ENCODE data around the gene TGFB2. TPM values are rescaled to one million over a fixed set of nuclear protein-coding genes. Genes with fewer than 3 reads are reported as not detected.

TGFB2 gene
- total RNA-seq, 2 donors from 2014 or later: 0.27 to 4.6 TPM

GRCh38 chr1:218376722-218377121 lies 31.6 kb downstream of the TGFB2 start:
- DNase-seq: no peak
- no peak overlapping the region for H3K27ac ChIP-seq

GRCh38 chr1:218377143-218377660 lies 32.1 kb downstream of the TGFB2 start:
- H3K27ac ChIP-seq: no peak overlapping the region
- intact Hi-C loops (cut with DNase I): no loop called here
- no peak for DNase-seq
- no peaks in the 10 kb centered on the region for H3K36me3 ChIP-seq
- no peak overlapping the region for H3K4me3 ChIP-seq
- H3K4me1 ChIP-seq: no peaks in the 10 kb centered on the region
- H3K9me3 ChIP-seq: no peaks in the 10 kb centered on the region
- no peak overlapping the region for H3K9ac ChIP-seq (ENCODE audit: low read depth in 2 of 2, low read length in 2 of 2)
- H3K27me3 ChIP-seq: no peaks in the 10 kb centered on the region
- TF ChIP-seq CTCF (IDR thresholded peaks at IDR 0.05): no peak

More at GRCh38 chr1:218376722-218377121, 31.6 kb downstream of the TGFB2 start:
- Histone ChIP-seq H3K9ac (ENCODE audit: low read depth in 2 of 2, low read length in 2 of 2) (no peak overlapping the region), H3K36me3 (no peaks in the 10 kb centered on the region), H3K4me3 (no peak overlapping the region), H3K4me1 (no peaks in the 10 kb centered on the region), H3K9me3 (no peaks in the 10 kb centered on the region), H3K27me3 (no peaks in the 10 kb centered on the region)
- intact Hi-C loops (cut with DNase I): no loop called here
- no peak for TF ChIP-seq CTCF (IDR thresholded peaks at IDR 0.05)

- no peaks in the 10 kb centered on the region for H3K9me3 ChIP-seq
- no peak overlapping the region for H3K27ac ChIP-seq
- TF ChIP-seq CTCF (IDR thresholded peaks at IDR 0.05): no peak
- no peak overlapping the region for H3K9ac ChIP-seq (ENCODE audit: low read depth in 2 of 2, low read length in 2 of 2)
- no peak overlapping the region for H3K4me3 ChIP-seq
- no peaks in the 10 kb centered on the region for H3K27me3 ChIP-seq
- DNase-seq: no peak
- intact Hi-C loops (cut with DNase I): no loop called here
- H3K36me3 ChIP-seq: no peaks in the 10 kb centered on the region
- H3K4me1 ChIP-seq: no peaks in the 10 kb centered on the region
Observed at GRCh38 chr1:218380125-218380977, 35.2 kb downstream of the TGFB2 start.

GRCh38 chr1:218382261-218382660 lies 37.1 kb downstream of the TGFB2 start:
- Histone ChIP-seq H3K36me3 (no peaks in the 10 kb centered on the region), H3K27ac (no peak overlapping the region), H3K9ac (ENCODE audit: low read depth in 2 of 2, low read length in 2 of 2) (no peak overlapping the region), H3K9me3 (no peaks in the 10 kb centered on the region), H3K4me3 (no peak overlapping the region), H3K27me3 (no peaks in the 10 kb centered on the region), H3K4me1 (no peaks in the 10 kb centered on the region)
- no peak for DNase-seq
- no peak for TF ChIP-seq CTCF (IDR thresholded peaks at IDR 0.05)
- intact Hi-C loops (cut with DNase I): no loop called here

GRCh38 chr1:218383051-218383450 lies 37.9 kb downstream of the TGFB2 start:
- intact Hi-C loops (cut with DNase I): no loop called here
- TF ChIP-seq CTCF (IDR thresholded peaks at IDR 0.05): no peak
- Histone ChIP-seq H3K4me1 (no peaks in the 10 kb centered on the region), H3K27me3 (no peaks in the 10 kb centered on the region), H3K36me3 (no peaks in the 10 kb centered on the region), H3K9ac (ENCODE audit: low read depth in 2 of 2, low read length in 2 of 2) (no peak overlapping the region), H3K27ac (no peak overlapping the region), H3K4me3 (no peak overlapping the region), H3K9me3 (no peaks in the 10 kb centered on the region)
- DNase-seq: no peak

Measured in colonic mucosa (tissue), 4 donors.